Karpas-422 (cell line): ENCODE results near the gene KLHL2. TPM values are rescaled to one million over a fixed set of nuclear protein-coding genes. Genes with fewer than 3 reads are reported as not detected.

Source experiments
- DNase-seq: peaks from one replicate; pipeline ENCODE4 v3.0.0-alpha.2; 2015
- H2AFZ ChIP-seq: fragments of 200-600 bp; sonication (generic); 2 replicates; pipeline ENCODE4 v1.6.1; 2014; ENCODE audit warnings: antibody characterized with exemption, low read length, mixed read lengths
- H3K27ac ChIP-seq: fragments of 200-600 bp; sonication (generic); 2 replicates; pipeline ENCODE4 v1.5.1; 2014; ENCODE audit warnings: mild to moderate bottlenecking, low read length, moderate library complexity
- H3K27me3 ChIP-seq: fragments of 200-600 bp; sonication (generic); 2 replicates; pipeline ENCODE4 v1.6.1; 2014; ENCODE audit warnings: low read length, mixed read lengths
- H3K36me3 ChIP-seq: fragments of 200-600 bp; sonication (generic); 2 replicates; pipeline ENCODE4 v1.6.1; 2014; ENCODE audit warnings: low read length, mixed read lengths; ENCODE audit not compliant: insufficient read depth
- H3K4me1 ChIP-seq: fragments of 200-600 bp; sonication (generic); 2 replicates; pipeline ENCODE4 v1.6.1; 2014; ENCODE audit warnings: mild to moderate bottlenecking, low read length, mixed read lengths
- H3K4me2 ChIP-seq: fragments of 200-600 bp; sonication (generic); 2 replicates; pipeline ENCODE4 v1.6.1; 2014; ENCODE audit warnings: low read length, low read depth, mild to moderate bottlenecking; ENCODE audit not compliant: poor library complexity, severe bottlenecking
- H3K4me3 ChIP-seq: fragments of 200-600 bp; sonication (generic); 2 replicates; pipeline ENCODE4 v1.5.1; 2014; ENCODE audit warnings: mild to moderate bottlenecking, antibody characterized with exemption, low read length, mixed read lengths
- H3K79me2 ChIP-seq: fragments of 200-600 bp; sonication (generic); 2 replicates; pipeline ENCODE4 v1.6.1; 2014; ENCODE audit warnings: mild to moderate bottlenecking, low read length, mixed read lengths
- H3K9ac ChIP-seq: fragments of 200-600 bp; sonication (generic); 2 replicates; pipeline ENCODE4 v1.6.0; 2014; ENCODE audit warnings: low read length
- H3K9me2 ChIP-seq: fragments of 200-600 bp; sonication (generic), shearing (Covaris generic); replicated peaks from 2 replicates; pipeline ENCODE4 v1.6.0; 2014; ENCODE audit warnings: mild to moderate bottlenecking, low read length, moderate library complexity; ENCODE audit not compliant: insufficient read depth
- H3K9me3 ChIP-seq: fragments of 300-700, 200-600 bp; sonication (generic); 2 replicates; pipeline ENCODE4 v1.6.1; 2014; ENCODE audit warnings: low read length, mixed read lengths
- H4K20me1 ChIP-seq: fragments of 200-600 bp; sonication (generic); 2 replicates; pipeline ENCODE4 v1.6.1; 2014; ENCODE audit warnings: mild to moderate bottlenecking, antibody characterized with exemption, low read length, low read depth; ENCODE audit not compliant: insufficient read depth
- total RNA-seq: library from RNA; depleted of rRNA; stranded (reverse); fragments of >200 nt; shearing (Covaris generic); gene quantifications from 2 replicates; pipeline ENCODE4 v1.2.3, GENCODE V29; 2014; ENCODE audit warnings: low replicate concordance

Gene KLHL2
- total RNA-seq, 1 experiment from 2014 or later, result 31.5 TPM

- Histone ChIP-seq H3K36me3 (no peaks in the 10 kb centered on the region), H3K9me3 (no peaks in the 10 kb centered on the region)
- no peak for DNase-seq
Observed at GRCh38 chr4:165192956-165193355, 14.4 kb upstream of the KLHL2 start.

DNA sequence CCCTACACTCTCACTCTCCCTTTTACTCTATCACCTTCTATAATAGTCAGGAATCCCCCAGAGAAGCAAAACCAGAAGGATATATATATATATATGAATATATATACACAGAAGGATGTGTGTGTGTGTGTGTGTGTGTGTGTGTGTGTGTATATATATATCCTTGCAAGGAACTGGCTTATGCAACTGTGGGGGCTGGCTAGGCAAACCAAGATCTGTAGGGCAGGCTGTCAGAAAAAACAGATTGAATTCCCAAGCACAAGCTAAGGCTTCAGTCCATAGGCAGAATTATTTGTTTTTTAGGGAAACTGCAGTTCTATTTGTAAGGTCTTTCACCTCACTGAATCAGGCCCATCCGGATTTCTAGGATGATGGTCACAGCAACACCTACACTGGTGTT lies 13.0 kb upstream of the KLHL2 start:
- Histone ChIP-seq H3K9me2 (no peaks in the 10 kb centered on the region), H3K27ac (no peak overlapping the region), H2AFZ (no peak overlapping the region), H3K36me3 (no peaks in the 10 kb centered on the region), H3K4me3 (no peak overlapping the region), H3K4me2 (no peak overlapping the region), H3K9me3 (no peaks in the 10 kb centered on the region), H3K27me3 (no peaks in the 10 kb centered on the region), H4K20me1 (no peaks in the 10 kb centered on the region), H3K79me2 (no peaks in the 10 kb centered on the region), H3K4me1 (no peaks in the 10 kb centered on the region), H3K9ac (no peak overlapping the region)
- no peak for DNase-seq

More at GRCh38 chr4:165192956-165193355, 14.4 kb upstream of the KLHL2 start:
- no peaks in the 10 kb centered on the region for H3K4me1 ChIP-seq
- H3K9ac ChIP-seq, result no peak overlapping the region
- H3K4me3 ChIP-seq, result no peak overlapping the region
- no peaks in the 10 kb centered on the region for H3K27me3 ChIP-seq
- no peak overlapping the region for H2AFZ ChIP-seq
- H3K27ac ChIP-seq, result no peak overlapping the region
- H3K9me2 ChIP-seq, result no peaks in the 10 kb centered on the region
- no peak overlapping the region for H3K4me2 ChIP-seq
- no peaks in the 10 kb centered on the region for H3K79me2 ChIP-seq
- no peaks in the 10 kb centered on the region for H4K20me1 ChIP-seq

DNA sequence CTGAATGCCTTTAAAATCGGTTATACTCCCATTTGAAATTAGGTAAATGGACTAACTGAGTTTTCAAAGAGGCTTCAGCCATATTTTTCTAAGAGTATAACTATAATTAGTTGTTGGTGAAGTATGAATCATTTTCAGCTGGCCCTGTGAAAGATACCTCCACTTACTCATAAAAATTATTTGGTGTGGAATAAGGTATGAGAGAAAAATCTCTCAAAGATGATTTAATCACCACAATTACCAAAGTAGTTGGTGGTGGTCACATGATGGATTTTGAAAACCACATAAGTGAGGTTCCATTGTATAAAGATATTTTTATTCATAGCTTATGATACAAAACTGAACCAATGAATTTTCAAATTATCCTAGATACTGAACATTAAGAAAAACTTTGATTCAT lies 9.0 kb upstream of the KLHL2 start:
- Histone ChIP-seq H2AFZ (no peak overlapping the region), H3K27me3 (no peaks in the 10 kb centered on the region), H3K36me3 (no peaks in the 10 kb centered on the region), H4K20me1 (no peaks in the 10 kb centered on the region; the same call in 1 of the 2 replicates), H3K4me2 (no peak overlapping the region), H3K4me1 (no peaks in the 10 kb centered on the region), H3K79me2 (no peaks in the 10 kb centered on the region), H3K9me3 (no peaks in the 10 kb centered on the region), H3K4me3 (no peak overlapping the region), H3K27ac (no peak overlapping the region), H3K9ac (no peak overlapping the region), H3K9me2 (no peaks in the 10 kb centered on the region)
- no peak for DNase-seq

GRCh38 chr4:165199286-165199685 lies 8.1 kb upstream of the KLHL2 start:
- H3K9me3 ChIP-seq, result no peaks in the 10 kb centered on the region
- DNase-seq, result no peak
- no peaks in the 10 kb centered on the region for H3K36me3 ChIP-seq
- no peak overlapping the region for H3K4me3 ChIP-seq
- H2AFZ ChIP-seq, result no peak overlapping the region
- no peak overlapping the region for H3K9ac ChIP-seq
- H3K79me2 ChIP-seq, result no peaks in the 10 kb centered on the region
- no peaks in the 10 kb centered on the region for H3K9me2 ChIP-seq
- no peaks in the 10 kb centered on the region; the same call in 1 of the 2 replicates for H4K20me1 ChIP-seq
- no peak overlapping the region for H3K27ac ChIP-seq
- H3K4me1 ChIP-seq, result peaks cover under 1% of the 10 kb centered on the region; the same call in 1 of the 2 replicates
- H3K27me3 ChIP-seq, result no peaks in the 10 kb centered on the region
- no peak overlapping the region for H3K4me2 ChIP-seq

DNA sequence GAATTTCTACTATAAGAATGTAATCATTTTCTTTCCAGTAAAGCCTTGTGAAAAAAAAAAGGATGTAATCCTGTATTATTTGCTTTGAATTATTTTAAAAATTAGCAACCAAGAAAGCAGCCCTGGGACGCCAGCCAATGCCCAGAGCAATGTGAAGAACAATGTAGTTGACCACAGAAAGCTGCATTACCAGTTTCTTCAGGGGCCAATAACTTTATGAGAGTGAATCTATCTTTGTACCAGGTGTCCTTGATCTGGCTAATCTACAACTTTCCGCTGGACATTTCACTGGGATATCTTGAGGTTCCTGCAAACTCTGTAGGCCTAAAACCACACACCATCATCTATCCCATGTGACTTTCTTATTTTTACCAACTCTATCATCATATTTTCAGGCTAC lies 7.6 kb upstream of the KLHL2 start:
- peaks cover 5% of the 10 kb centered on the region for H3K4me1 ChIP-seq
- no peak overlapping the region for H2AFZ ChIP-seq
- DNase-seq, result no peak
- H3K27me3 ChIP-seq, result no peaks in the 10 kb centered on the region
- H3K79me2 ChIP-seq, result no peaks in the 10 kb centered on the region
- H3K36me3 ChIP-seq, result no peaks in the 10 kb centered on the region
- no peak overlapping the region for H3K27ac ChIP-seq
- no peak overlapping the region for H3K9ac ChIP-seq
- H3K9me3 ChIP-seq, result no peaks in the 10 kb centered on the region
- no peaks in the 10 kb centered on the region for H3K9me2 ChIP-seq
- H3K4me3 ChIP-seq, result no peak overlapping the region
- no peaks in the 10 kb centered on the region; the same call in 1 of the 2 replicates for H4K20me1 ChIP-seq
- H3K4me2 ChIP-seq, result no peak overlapping the region

DNA sequence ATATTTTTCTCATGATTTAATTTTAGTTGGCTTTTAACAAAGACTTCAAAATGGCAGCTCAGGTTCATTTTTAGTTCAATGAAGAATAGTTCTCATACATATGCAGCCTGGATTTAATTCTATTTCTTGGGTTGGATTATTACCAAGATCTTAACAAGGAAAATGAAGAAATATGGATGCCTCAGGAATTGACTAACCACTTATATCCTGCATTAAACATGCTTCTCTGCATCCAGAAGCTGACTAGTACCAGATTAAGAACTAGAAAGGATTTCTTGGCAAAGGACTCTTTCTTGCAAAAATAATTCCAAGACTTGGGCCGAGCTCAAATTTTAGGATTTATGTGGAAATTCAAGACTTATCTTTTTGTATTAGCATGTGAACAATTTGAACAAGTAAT lies 5.6 kb upstream of the KLHL2 start:
- Histone ChIP-seq H3K4me1 (peaks cover 18% of the 10 kb centered on the region), H4K20me1 (no peaks in the 10 kb centered on the region; the same call in 1 of the 2 replicates), H2AFZ (no peak overlapping the region), H3K9me3 (no peaks in the 10 kb centered on the region), H3K9ac (no peak overlapping the region), H3K4me3 (no peak overlapping the region), H3K9me2 (no peaks in the 10 kb centered on the region), H3K27ac (no peak overlapping the region), H3K36me3 (no peaks in the 10 kb centered on the region), H3K4me2 (no peak overlapping the region), H3K79me2 (peaks cover 6% of the 10 kb centered on the region), H3K27me3 (no peaks in the 10 kb centered on the region)
- DNase-seq, result no peak

GRCh38 chr4:165203541-165204461 lies 3.6 kb upstream of the KLHL2 start:
- H2AFZ ChIP-seq, result no peak overlapping the region
- no peaks in the 10 kb centered on the region for H3K9me2 ChIP-seq
- no peak overlapping the region for H3K4me2 ChIP-seq
- no peak overlapping the region for H3K27ac ChIP-seq
- H3K79me2 ChIP-seq, result peaks cover 21% of the 10 kb centered on the region
- H3K4me1 ChIP-seq, result peaks cover 25% of the 10 kb centered on the region
- H3K27me3 ChIP-seq, result no peaks in the 10 kb centered on the region
- H3K9ac ChIP-seq, result no peak overlapping the region
- no peaks in the 10 kb centered on the region for H3K9me3 ChIP-seq
- H3K36me3 ChIP-seq, result no peaks in the 10 kb centered on the region
- H4K20me1 ChIP-seq, result peaks cover 3% of the 10 kb centered on the region
- no peak for DNase-seq
- H3K4me3 ChIP-seq, result no peak overlapping the region

DNA sequence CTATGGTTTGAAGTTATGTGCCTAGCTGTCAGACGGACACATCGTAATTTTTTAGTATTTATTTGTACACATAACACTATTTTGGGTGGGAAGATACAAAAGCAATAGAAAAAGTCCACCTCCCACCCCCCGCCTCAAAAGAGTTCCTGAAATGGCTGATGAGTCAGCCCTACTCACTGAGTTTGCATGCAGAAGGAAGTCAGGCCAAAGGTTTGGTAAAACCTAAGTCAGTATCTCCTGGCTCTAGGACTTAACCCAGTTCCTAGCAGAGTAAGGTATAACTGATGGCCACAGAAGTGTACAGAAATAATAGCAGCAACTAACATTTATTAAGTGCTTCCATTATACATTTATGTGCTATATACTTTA lies 2.9 kb upstream of the KLHL2 start:
- Histone ChIP-seq H3K9me2 (no peaks in the 10 kb centered on the region), H3K4me2 (no peak overlapping the region), H2AFZ (no peak overlapping the region), H3K9ac (no peak overlapping the region), H3K36me3 (no peaks in the 10 kb centered on the region), H3K79me2 (peaks cover 28% of the 10 kb centered on the region), H4K20me1 (peaks cover 9% of the 10 kb centered on the region), H3K9me3 (no peaks in the 10 kb centered on the region), H3K27ac (no peak overlapping the region), H3K4me1 (peaks cover 32% of the 10 kb centered on the region), H3K27me3 (no peaks in the 10 kb centered on the region), H3K4me3 (no peak overlapping the region)
- no peak for DNase-seq
